ENCODE measurements around the gene OR5B2. TPM values are rescaled to one million over a fixed set of nuclear protein-coding genes. Genes with fewer than 3 reads are reported as not detected.

OR5B2 gene
- total RNA-seq, 4 donors from 2014 or later: not detected

Other genes with a start within 250 kb of the OR5B2 start
- gene OR9Q2, start 239.1 kb downstream of the OR5B2 start, total RNA-seq: under 1 TPM in 1 of 4 donors, not detected in 3; 0.65 TPM
- gene OR1S2, start 224.0 kb downstream of the OR5B2 start, total RNA-seq: not detected
- gene OR1S1, start 215.4 kb downstream of the OR5B2 start, total RNA-seq: not detected
- gene OR10Q1, start 199.2 kb downstream of the OR5B2 start, total RNA-seq: not detected
- not detected for gene OR10W1, start 159.9 kb downstream of the OR5B2 start, total RNA-seq
- not detected for gene OR5B17, start 69.1 kb downstream of the OR5B2 start, total RNA-seq
- not detected for gene OR5B3, start 21.2 kb downstream of the OR5B2 start, total RNA-seq
- gene OR5B12, start 14.1 kb upstream of the OR5B2 start, total RNA-seq: not detected
- not detected for gene OR5B21, start 80.0 kb upstream of the OR5B2 start, total RNA-seq
- gene LPXN, start 147.7 kb upstream of the OR5B2 start, total RNA-seq: 1 to 10 TPM; 4.1 to 7.7 (median 5.4) TPM
- 10 to 100 TPM; 46.4 to 58.4 (median 51.7) TPM for gene ZFP91, start 150.9 kb upstream of the OR5B2 start, total RNA-seq
- gene CNTF, start 194.5 kb upstream of the OR5B2 start, total RNA-seq: 1 to 10 TPM in 3 of 4 donors, under 1 TPM in 1; 0.89 to 2.3 (median 1.6) TPM

Data from lower leg skin (tissue), 4 donors.